HG02973 (cell line): ENCODE measurements around the gene TCF4.

Experiments
- ATAC-seq: cut with Tn5 transposase; IDR thresholded peaks from one replicate; pipeline ENCODE4 v1.9.1; 2021; ENCODE audit warnings: moderate library complexity; ENCODE audit not compliant: unreplicated experiment

Gene TCF4

GRCh38 chr18:55547705-55548056, 40.3 kb downstream of the TCF4 start:
- ATAC-seq: no peak

- ATAC-seq: no peak
Observed at GRCh38 chr18:55546851-55547704, 40.9 kb downstream of the TCF4 start.

GRCh38 chr18:55544014-55544413, 44.0 kb downstream of the TCF4 start:
- no peak for ATAC-seq

- ATAC-seq: no peak
Observed at GRCh38 chr18:55543130-55543704, 44.8 kb downstream of the TCF4 start.

- ATAC-seq: no peak
Observed at GRCh38 chr18:55541571-55541970, 46.4 kb downstream of the TCF4 start.

- no peak for ATAC-seq
Observed at GRCh38 chr18:55539240-55539639, 48.8 kb downstream of the TCF4 start.

- ATAC-seq: no peak
Observed at GRCh38 chr18:55534996-55535395, 53.0 kb downstream of the TCF4 start.

- no peak for ATAC-seq
Observed at GRCh38 chr18:55534547-55534946, 53.4 kb downstream of the TCF4 start.

- no peak for ATAC-seq
Observed at GRCh38 chr18:55530166-55530565, 57.8 kb downstream of the TCF4 start.

GRCh38 chr18:55529581-55529980, 58.4 kb downstream of the TCF4 start:
- no peak for ATAC-seq

GRCh38 chr18:55525845-55526244, 62.1 kb downstream of the TCF4 start:
- no peak for ATAC-seq

- ATAC-seq: no peak
Observed at GRCh38 chr18:55524353-55525073, 63.5 kb downstream of the TCF4 start.

- no peak for ATAC-seq
Observed at GRCh38 chr18:55523001-55523400, 65.0 kb downstream of the TCF4 start.

GRCh38 chr18:55522011-55522410, 66.0 kb downstream of the TCF4 start:
- no peak for ATAC-seq

- ATAC-seq: no peak
Observed at GRCh38 chr18:55517055-55517454, 70.9 kb downstream of the TCF4 start.

- ATAC-seq: no peak
Observed at GRCh38 chr18:55515941-55516710, 71.9 kb downstream of the TCF4 start.

- ATAC-seq: no peak
Observed at GRCh38 chr18:55515214-55515613, 72.8 kb downstream of the TCF4 start.

- no peak for ATAC-seq
Observed at GRCh38 chr18:55513161-55513560, 74.8 kb downstream of the TCF4 start.

- no peak for ATAC-seq
Observed at GRCh38 chr18:55511277-55511676, 76.7 kb downstream of the TCF4 start.

GRCh38 chr18:55510809-55511208, 77.2 kb downstream of the TCF4 start:
- no peak for ATAC-seq

- peak; percentile 96 for ATAC-seq
Observed at GRCh38 chr18:55509631-55510324, 78.2 kb downstream of the TCF4 start.
